NOMO-1 (cell line): ENCODE results near the gene CYSLTR2.
A peak's percentile ranks its signal among the peaks of the same experiment; 100 is the strongest.

ENCODE experiments used
- DNase-seq, 2 experiments: peaks; one replicate each; lab custom pipeline; 2025; ENCODE audit not compliant: unreplicated experiment in 2 of 2; lab: John Stamatoyannopoulos, UW

The CYSLTR2 gene

DNA sequence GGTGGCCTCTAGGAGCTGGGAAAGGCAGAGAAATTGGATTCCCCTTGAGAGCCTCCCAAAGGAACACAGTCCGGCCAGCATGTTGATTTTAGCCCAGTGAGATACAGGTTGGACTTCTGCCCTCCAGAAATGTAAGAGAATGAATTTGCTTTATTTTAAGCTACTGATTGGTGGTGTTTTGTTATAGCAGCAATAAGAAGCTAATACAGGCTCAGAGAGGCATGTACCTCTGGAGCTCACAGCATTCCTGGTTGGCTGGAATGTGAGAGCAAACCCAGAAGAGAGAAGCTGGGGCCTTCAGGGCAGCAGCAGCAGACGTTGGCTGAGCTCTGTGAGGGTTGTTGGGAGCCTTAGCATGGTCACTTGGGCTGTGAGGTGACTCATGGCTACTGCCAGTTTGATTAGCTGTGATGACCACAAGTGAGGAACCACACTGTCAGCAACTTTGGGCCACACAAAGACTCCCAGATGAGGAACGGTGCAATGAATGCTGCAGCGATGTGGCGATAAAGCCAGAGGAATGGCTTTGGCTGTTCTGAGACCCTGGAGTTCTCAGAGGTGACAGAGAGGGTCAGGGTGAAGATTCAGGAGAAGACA, 80.1 kb downstream of the CYSLTR2 start:
- DNase-seq, result no peak

DNA sequence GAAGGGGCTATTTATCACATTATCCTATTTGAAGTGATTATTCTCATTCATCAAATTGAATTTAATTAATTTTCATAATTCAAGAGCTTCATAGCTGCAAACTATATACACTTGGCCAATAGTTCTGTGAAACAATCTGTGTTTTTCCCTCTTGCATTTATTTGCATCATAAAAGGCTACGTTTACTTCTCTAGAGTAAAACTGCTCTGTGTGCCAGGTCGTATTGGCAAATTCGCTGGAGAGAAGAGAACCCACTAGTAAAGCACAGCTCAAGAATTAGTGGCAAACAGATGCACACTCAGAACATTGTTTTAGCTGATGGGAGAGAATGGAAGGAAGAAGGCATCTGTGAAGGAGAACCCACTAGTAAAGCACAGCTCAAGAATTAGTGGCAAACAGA, 81.8 kb downstream of the CYSLTR2 start:
- DNase-seq, result no peak

DNA sequence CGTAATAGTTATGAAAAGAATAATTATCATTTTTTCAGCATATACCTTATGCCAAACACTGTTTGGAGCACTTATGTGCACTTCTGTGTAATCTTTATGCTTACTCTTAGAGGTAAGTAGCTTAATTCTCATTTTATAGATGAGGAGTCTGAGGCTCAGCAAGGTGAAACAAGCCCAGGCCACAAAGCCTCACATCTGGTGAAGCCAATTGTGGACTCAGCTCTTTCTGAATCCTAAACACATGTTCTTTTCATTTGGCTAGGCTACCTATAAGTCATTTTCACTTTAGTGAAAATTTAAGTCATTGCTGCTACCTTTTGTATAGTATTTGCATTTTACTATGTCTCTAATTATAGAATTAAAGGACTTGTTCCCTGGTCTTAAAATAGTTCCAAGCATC, 84.0 kb downstream of the CYSLTR2 start:
- no peak for DNase-seq

DNA sequence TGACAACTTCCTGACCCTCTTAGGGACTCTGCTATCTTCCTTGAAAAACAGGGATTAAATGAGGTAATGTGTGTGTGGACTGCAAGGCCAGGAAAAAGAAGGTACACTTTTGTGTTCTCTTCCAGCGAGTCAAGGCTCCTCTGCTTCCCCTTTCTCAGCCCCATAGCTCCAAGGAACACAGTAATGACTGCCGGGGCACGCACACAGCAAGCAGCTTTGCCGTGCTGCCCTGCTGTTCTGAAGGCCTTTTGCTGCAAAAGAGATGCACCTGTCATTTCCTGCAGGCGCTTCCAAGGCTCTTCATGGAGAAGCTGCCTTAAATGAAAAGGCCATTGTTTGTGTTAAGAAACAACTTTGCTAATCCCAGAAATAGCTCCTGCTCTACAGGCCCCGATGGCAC, 84.6 kb downstream of the CYSLTR2 start:
- DNase-seq, result peak in 1 of 2 experiments; percentile 4

DNA sequence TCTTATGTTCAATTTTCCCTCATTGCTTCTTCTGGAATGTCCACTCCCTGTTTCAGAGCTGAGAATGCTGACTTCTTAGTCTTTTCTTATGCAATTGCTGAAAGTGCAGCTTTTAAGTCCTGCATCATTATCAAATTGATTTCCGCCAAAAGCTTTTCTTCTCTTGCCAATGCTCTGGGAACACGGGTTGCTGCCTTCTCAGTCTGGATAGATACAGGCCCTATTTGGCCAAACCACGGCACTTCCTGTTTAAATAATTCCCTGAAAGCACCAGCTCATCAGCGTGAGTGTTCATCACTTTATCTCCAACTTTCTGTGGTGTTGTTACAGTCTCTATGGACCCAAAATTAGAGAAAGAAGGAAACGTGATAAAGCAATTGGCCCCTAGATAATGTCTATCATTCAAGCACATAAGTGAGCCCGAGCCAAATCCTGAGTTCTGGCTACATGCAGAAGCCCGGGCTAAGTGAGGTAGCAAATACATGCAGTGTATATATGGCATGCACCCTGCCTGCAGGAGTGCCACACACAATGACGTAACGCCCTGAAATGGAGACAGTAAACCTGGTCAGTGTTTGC, 85.7 kb downstream of the CYSLTR2 start:
- DNase-seq, result no peak

DNA sequence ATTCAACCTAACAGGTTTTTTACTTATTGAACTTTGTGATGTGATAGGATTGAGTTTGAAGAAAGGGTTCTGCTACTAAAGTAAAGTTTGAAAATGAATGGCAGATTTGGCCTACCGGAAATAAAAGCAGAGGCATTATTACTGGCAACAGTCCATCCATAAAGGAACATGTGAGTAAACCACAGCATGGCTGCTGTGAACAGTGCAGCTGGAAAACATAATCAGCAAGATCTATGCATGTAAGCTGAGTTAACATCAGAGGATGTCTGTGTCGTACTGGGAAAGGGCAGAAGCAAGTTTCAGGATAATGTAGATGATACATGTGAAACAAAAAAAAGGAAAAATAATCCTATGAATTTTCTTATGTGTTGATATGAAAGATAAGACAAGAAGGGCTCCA, 87.6 kb downstream of the CYSLTR2 start:
- DNase-seq, result no peak

DNA sequence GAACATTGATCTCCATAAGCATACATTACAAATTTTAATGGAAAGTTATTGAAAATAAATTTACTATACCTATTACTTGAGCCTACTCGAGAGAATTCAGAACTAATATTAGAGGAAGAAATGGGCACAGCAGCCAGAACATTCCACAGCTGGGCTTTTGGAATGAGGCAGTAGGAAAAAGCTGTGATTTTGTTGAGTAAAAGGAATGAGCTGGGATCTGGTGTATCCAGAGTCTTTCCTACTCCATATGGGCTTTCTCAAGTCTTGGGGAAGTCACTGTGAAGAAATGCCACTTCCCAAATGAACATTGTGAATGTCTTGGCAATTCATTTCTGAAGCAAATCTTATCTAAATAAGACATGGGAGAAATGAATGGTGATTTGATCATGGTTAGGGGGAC, 93.1 kb downstream of the CYSLTR2 start:
- DNase-seq, result no peak

DNA sequence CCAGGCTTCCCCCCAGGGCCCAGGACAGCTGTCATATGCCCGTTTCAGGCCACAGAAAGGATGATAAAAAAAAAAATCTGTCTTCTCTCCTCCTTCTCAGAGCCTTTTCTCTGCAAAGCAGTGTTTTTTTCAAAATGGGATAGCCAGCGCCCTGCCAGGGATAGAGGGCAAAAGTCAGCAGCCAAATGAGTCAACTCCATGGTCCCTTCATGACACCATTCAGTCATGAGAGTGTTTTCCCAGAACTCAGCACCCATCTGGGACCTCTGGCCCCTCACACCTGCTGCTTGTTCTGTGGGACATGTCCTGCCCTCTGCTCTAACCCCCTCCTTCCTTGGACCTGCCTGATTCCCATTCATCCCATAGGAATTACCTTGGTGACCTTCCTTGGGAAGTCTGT, 95.0 kb downstream of the CYSLTR2 start:
- no peak for DNase-seq

DNA sequence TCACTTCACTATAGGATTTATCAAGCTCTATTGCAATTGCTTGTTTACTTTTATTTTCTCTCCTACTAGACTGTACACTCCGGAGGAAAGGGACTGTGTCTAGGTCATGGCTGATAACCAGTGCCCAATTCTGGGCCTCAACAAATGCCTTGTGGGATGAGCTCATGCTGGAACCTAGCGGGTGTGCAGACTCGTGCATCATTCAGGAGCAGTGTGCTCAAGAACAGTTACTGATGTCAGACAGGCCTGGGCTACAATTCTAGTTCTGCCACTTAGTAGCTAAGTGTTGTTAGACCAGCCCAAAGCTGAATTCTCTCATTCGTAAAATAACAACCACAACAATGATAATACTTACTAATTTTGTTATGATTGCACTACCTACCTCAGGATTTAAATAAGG, 95.4 kb downstream of the CYSLTR2 start:
- no peak for DNase-seq

DNA sequence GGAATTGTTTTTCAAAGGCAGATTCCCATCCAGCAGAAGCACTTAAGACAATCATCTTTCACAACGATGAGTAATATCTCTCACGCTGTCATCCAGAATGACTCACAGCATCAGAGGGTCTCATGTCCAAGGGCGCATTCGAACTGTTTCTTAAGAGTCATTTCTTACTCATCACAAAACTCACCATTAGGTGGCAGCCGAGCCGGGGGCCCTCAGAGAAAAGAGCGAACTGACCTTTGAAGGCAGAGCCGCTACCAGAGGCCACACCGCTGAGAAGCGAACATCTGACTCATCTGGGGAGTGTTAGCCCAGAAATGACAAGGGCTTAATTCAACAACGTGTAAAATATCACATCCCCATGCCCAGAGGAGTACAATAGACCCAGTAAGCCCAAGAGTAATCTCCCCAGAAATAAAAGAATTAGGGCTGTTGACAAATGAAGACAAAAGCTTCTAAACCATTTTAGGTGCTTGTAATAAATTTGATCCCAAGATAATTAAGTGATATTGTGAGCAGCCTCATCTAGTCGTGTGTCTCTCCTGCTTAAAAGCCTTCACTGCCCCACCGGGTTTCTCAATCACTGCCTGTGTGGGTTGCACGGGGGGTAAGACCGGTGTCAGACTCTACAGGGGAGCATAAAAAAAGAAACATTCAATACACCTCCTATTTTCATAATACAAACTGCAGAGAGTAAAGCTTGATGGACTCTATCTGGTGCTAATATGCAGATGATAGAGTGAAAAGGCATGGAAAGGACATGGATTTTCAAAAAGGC, 96.2 kb downstream of the CYSLTR2 start:
- DNase-seq, result peak; percentile 79 to 93

DNA sequence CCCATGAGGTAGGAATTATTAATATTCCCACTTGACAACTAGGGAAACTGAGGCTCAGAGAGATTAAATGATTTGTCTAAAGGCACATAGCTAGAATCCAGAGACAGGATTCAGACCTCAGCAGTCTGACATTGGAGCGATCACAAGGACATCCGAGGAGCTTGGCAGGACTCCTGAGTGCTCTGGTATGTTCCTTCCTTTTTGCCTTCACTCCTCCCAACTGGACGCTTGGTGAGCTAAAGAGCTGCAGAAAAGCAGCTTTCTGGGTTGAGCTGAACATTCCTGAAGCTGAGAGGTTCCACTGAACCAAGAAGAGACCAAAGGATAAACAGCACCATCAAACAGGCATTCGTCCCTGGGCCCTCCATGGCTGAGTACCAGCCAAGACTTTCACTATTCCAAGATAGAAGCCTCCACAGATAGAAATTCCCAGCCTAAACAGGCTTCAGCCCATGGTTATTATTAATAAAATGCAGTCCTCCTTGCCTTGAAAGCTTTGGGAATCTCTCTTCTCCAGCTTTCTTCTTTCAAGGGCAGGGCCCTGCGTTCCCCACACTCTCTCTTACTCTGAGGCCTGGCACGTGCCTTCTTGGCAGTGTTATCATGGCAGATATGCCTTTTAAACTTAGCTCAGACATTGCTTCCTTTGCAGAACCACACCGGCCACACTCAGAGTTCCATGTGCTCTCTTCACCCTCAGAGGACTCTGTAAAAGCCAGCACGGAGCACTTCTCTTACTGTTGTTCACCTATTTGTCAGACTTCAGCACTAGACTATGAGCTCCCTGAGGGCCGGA, 97.1 kb downstream of the CYSLTR2 start:
- no peak for DNase-seq

DNA sequence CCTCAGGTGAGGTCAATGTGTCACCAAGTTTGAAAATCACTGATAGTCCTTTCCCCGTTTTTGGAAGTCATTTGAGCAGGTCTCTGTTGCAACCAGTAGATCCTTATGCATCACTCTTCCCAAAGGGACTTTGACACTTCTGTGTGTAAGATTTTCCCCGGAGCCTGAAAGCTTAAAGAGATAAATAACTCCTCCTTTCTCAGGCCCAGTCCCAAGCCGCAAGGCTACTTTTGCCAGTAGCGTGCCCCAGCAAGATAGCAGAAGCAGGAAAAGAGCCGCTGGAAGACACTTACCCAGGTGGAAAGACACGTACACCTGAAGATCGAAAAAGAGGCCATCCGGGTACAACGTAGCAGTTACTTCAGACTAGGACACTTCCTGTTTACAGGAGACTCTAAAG, 106.9 kb downstream of the CYSLTR2 start:
- no peak for DNase-seq
